Activated naive CD4-positive, alpha-beta T cell (primary cell): ENCODE measurements around the gene SNAPIN.
"Not testable (repeated sequence)": the region's sequence is repeated elsewhere in the genome, so short reads cannot be mapped to it uniquely, and the experiment has no call there.

Experiments used
- DNase-seq, 4 experiments: peaks; one replicate each; lab custom pipeline; 2025; lab: John Stamatoyannopoulos, UW

Gene SNAPIN

DNA sequence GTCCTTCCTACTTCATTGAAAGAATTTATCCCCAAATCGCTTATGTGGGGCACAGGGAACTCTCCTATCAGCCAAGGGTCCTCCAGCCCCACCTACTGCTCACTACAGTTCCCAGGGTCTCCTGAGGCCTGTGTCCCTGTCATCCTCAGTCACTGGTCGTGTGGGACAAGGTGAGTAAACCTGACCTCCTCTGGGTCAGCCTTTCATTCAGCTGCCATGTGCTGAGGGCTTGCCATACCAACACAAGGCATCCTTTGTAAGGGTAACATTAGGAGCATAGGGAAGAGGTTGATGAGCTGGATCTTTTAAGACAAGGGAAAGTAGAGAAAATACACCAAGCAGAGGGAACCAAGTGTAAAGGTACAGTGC is 11.2 kb upstream of the SNAPIN start:
- DNase-seq, result no peak

DNA sequence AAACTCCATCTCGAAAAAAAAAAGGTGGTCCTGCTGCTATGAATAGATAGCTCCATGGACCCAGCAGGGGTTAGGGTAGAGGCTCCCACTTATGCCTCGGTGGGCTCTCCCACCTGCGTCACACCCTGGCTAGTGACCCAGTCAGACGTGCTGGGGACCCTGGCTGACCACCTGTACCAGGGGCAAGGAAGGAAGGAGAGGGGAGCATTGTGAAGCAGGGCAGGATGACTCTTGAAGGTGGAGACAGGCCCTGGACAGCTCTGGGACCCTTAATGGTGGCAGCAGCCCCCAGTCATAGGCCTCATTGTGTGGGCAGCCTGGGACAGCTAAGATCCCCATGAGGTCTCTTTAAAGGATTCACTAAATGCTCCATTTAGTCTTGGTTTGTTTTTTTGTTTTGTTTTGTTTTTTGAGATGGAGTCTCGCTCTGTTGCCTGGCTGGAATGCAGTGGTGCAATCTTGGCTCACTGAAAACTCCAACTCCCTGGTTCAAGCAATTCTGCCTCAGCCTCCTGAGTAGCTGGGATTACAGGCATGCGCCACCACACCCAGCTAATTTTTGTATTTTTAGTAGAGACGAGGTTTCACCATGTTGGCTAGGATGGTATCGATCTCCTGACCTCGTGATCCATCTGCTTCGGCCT is 10.4 kb upstream of the SNAPIN start:
- no peak for DNase-seq

DNA sequence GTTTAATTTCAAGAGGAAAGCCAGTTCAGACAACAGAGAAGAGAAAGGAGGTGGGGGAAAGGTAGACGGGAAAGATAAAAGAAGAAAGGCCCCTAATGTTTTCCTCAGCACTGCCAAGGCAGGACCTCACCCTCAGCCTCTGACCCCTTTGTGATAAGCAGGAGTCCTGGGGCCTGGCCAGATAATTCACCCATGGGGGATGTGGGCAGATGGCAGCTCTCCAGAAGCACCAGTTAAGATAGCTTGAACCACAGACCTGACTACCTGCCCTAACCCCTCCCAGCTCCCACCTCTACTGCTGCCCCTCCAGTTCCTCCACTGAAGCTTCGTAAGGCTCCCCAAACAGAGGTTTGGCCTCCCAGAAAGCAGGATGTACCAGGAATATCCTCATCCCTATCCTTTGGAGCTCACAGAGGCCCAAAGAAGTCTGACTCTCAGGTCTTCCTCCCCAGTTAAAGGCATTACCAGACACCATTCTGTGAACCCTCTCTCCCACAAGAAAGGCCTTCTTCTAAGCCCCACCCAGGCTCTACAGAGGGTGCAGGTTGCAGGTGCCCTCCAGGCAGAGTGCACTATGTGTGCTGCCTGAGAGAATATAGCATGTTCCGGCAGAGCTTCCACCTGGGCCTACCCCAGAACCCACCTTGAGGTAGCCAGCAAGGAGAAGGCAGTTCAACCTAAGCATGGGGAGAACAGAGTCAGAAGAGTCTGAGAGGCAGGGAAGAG is 9.2 kb upstream of the SNAPIN start:
- DNase-seq, result peak in 1 of 4 experiments; percentile 20

DNA sequence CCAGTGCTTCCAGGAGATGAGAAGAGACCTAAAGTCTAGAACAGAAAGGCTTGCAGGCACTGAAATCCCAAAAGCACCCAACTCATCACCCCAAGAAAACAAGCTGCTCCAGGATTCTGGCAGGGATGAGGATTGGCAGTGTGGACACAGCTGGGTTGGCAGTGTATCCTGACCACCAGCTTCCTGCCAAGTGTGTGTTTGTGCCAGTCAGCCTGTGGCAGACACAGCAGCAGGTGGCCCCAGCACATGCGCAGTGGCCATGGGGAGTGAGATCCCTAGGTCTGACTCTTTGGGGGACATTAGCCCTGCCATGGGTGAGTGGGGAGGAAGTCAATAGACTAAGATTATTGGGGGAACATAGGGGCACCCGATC is 8.7 kb upstream of the SNAPIN start:
- DNase-seq, result peak in 1 of 4 experiments; percentile 7

DNA sequence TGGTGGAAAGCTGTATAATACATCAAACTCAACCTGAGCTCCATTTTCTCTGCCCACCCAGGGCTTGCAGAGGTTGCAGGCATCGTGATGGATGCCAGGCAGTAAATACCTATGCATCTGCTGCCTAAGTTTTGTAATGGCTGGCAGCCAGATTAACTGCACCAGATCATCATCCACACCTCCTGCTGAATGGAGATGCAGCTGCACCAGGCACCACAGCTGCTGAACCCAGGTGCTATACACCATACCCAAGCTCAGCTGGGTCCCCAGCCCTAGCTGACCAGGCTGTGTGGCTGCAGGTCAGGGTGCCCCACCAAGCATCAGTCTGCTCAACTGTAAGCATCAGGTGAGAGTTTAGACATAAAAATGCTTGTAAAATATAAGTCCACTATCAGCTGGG is 6.7 kb upstream of the SNAPIN start:
- no peak for DNase-seq

DNA sequence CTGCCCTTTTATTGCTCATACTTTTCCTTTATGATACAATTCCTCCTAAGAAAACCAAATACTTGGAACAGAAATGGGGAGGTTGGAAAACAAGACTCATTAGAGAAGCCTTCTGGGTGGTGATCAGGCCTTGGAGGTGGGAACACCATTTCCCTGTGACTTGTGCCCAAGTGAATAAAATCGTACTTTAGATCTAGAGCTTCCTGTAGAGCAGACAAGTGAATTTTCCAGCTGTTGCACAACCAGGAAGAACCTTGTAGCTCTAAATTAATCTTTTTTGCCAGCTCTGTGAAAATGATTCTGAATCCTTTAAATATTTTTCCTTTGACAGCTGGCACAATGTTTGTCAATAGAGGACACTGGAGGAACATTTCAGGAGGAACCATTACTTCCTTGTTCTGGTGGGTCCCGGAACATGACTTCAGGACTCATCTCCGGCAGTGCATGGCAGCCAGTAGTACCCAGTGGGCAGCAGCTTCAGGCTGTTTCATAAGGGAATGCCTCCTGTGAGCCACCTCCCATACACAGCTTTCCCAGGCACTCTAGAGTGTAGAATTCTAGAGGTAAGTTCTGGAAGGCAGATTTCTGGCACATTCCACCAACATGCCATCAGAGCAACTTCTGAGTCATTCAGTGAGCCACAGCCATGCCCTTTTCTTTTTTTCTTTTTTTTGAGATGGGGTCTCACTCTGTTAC is 5.5 kb upstream of the SNAPIN start:
- DNase-seq, result no peak

DNA sequence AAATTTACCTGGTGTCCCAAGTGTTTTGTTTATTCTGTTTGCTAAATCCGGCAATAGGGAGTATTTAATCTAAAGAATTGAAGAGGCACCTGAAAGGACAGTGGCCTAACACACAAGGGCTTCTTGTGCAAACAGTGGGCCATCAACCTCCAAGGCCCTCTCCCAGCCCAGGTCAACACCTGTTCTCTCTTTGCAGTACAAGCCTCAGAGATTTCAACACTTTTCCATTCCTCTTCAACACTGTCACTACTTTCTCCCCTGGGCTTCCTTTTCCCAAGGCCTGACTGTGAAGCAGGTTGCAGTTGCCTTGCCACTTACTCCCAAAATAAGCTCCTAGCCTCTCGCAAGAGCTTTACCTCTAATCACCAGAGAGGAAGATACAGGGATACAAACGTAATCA is 3.2 kb upstream of the SNAPIN start:
- DNase-seq, result no peak

DNA sequence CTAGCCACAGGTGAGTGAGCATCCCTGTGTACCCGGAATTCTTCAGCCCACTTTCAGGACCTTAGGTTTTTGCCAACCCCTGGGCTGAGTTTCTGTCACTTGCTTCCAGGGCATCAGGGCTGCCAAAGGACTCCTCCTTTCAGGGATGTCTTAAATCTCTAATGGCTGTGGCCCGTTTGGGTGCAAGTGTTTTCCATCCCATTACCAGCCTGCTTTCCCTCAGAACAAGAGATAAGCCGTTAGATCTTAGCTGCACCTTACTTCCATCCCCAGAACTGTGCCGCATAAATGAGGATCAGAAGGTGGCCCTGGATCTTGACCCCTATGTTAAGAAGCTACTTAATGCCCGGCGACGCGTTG is 652 bp downstream of the SNAPIN start:
- DNase-seq, result no peak

DNA sequence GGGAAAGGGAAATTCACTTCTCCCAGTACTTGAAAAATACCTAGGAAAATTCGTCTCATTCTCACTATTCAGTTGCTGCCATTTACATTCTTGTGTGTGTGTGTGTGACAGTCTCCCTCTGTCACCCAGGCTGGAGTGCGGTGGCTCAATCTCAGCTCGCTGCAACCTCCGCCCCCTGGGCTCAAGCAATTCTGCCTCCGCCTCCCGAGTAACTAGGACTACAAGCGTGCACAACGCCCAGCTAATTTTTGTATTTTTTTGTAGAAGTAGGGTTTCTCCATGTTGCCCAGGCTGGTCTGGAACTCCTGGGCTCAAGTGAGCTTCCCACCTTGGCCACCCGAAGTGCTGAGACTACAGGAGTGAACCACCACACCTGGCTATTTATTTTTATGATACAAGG is 1.2 kb downstream of the SNAPIN start:
- no peak for DNase-seq

DNA sequence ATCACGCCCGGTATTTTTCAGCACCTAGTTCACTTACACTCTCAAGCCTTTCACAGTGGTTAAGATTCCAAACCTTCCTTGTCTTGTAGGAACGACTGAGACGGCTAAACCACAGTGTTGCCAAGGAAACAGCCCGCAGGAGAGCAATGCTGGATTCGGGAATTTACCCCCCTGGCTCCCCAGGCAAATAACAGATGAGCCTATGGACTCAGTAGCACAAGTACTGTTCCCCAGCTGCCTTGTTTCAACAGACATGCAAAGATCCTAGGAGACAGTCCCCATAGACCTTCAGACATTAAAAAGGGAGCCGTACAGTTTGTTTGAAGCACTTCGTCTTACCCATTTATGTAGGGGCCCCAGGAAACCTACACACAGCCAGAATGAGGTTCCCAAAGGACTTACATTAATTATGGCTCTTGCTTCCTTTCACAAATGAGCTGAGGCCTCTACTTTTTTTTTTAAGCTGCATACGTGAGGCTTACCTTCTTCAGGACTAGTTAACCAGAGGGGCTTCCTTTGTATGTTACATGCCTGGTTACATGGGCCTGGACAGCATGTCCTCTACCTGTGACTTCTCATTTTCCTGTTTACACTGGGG is 2.7 kb downstream of the SNAPIN start:
- DNase-seq, result no peak

DNA sequence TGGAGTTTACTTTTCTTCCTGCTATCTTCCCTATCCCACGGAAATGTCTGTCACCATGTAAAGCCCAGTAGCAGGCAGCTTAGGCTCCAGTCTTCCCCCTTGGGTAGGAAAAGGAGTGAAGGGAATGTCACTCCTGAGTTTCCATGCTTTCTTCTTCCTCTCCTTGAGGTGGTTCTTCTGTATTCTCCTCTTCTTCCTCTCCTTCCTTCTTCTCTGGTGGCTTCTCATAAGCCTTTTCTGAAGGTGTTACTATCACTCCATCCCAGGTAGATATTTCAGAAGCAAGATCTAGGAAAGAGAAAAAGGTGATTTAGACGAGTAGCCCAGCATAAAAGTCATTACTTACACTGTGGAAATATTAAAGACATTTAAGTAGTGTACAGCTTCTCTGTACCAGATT is 3.8 kb downstream of the SNAPIN start:
- no peak for DNase-seq

DNA sequence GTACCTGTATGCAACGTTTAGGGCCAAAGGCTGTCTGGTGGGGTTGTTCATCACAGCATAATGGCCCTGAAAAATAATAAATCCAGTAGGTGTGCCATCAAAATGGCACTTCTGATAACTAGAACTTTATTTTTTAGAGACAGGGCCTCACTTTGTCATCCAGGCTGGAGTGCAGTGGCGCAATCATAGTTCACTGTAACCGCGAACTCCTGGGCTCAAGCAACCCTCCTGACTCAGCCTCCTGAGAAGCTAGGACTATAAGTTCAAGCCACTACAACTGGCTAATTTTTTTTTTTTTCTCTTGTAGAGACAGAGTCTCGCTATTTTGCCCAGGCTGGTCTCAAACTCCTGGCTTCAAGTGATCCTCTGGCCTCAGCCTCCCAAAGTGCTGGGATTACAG is 4.7 kb downstream of the SNAPIN start:
- no peak for DNase-seq

DNA sequence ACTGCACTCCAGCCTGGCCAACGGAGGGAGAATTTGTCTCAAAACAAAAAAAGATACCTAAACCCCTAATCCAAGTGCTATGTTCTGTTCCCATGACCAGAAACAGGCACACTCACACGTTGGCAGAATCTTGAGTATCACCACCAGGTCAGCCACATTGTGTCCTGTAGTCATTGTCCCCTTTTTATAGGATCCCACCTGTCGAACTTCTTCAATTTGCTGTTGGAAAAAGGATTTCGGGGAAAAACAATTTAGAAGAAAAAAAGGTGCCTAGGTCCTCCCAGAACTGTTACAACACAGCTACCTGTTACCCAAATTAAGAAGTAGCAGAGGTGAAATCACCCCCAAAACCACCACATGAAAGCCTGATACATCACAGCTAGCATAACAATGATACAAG is 8.9 kb downstream of the SNAPIN start:
- DNase-seq, result no peak

DNA sequence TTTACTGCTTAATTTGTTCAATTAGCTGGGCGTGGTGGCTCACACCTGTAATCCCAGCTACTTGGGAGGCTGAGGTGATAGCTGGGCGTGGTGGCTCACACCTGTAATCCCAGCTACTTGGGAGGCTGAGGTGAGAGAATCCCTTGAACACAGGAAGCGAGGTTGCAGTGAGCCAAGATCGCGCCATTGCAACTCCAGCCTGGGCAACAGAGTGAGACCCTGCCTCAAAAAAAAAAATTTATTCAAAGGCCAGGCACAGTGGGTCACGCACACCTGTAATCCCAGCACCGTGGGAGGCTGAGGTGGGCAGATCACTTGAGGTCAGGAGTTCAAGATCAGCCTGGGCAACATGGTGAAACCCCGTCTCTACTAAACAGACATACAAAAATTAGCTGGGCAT is 10.2 kb downstream of the SNAPIN start:
- DNase-seq, result not testable (repeated sequence)

DNA sequence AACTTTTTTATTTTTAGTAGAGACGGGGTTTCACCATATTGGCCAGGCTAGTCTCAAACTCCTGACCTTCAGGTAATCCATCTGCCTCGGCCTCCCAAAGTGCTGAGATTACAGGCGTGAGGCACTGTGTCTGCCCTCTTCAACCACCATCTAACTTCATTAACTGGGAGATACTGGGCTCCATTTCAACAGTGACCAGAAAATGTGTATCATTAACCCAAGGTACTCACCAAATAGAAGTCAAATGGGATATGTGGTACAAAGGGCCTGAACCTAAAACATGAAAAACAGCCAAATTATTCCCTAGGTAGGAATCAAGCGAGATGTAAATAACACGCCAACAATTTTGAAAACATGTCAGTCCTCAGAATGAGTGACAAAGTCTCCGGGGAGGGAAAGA is 11.1 kb downstream of the SNAPIN start:
- DNase-seq, result no peak

DNA sequence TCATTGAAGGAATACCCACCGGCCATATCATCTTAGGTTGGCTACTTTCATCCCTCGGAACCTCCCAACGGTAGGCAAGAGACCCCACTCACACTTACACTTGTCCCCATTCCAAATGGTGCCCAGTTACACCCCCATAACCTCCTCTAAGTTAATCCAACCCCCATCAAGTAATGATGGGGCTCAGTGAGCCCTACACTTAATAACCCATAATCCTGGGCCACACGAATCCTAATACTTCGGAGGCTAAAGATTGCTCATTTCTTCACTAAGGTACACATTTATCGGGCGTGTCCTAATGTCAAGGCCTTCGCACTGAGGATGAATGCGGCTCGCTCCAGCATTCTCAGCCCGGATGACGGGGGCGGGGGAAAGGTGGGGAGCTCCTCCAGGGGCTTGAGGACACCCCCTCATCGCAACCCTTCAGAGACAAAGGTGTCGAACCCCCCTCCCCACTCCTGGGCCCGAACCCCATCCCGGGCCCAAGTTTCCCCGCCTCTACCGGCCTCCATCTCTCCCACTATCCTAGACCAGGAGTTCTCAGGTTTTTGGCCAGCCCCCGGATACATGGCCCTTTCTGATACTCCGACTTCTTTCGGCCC is 11.9 kb downstream of the SNAPIN start:
- DNase-seq, result peak in 2 of 4 experiments; percentile 17 to 34

DNA sequence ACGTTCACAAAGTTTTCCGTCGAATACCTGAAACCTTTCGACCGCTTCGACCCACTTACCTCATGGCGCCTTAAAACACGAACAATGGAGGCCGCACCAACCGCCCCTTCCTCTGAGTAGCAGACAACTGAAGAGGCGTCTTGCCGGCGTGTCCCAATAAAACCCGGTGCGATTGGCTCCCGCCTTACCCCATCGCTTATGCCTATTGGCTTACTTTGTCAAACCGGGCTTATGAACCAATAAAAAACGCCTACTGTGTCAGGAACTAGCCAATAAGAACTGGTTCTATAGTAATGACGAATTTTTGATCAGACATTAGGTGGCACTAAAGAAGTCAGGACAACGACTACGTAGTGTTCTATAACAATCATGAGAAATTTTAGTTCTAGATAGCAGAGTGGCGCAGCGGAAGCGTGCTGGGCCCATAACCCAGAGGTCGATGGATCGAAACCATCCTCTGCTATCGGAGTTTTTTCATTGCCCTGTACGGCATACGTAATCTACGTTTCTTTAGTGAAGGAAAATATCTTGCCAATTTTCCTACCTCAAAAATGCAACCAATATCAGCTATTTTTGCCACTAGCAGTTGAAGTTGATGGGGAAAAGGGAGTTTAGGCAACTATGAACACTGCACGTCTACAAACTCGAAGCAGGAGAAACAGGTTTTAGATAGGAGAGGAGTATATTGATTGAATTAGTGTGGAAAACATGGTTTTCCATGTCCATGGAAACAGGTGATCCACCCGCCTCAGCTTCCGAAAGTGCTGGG is 12.5 kb downstream of the SNAPIN start, which contains the start of gene ILF2:
Gene ILF2, minus strand, starts transcription at position 135 of the 769 bp plus-strand sequence. Its CDS starts 71 bp downstream, at position 64.
- DNase-seq, result peak; percentile 85 to 93 (median 90)

DNA sequence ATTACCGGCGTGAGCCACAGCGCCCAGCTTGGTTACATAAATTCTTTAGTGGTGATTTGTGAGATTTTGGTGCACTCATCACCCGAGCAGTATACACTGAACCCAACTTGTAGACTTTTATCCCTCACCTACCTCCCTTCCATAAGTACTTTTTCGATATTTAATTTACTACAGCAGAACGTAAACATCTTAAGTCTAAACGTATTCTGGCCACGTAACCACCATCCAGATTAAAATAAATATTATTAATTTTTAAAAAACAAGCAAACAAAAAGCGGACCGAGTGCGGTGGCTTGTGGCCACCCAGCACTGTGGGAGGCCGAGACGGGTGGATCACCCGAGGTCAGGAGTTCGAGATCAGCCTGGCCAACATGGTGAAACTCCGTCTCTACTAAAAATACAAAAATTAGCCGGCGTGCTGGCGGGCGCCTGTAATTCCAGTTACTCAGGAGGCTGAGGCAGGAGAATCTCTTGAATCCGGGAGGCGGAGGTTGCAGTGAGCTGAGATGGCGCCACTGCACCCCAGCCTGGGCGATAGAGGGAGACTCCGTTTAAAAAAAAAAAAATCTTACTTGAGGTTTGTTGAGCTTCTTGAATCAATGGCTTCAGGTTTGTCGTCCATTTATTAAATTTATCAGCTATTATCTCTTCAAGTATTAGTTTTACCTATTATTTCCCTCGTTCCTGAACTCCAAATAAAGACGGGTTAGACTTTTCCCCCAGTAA is 13.3 kb downstream of the SNAPIN start:
- peak in 2 of 4 experiments; percentile 12 to 20 for DNase-seq

DNA sequence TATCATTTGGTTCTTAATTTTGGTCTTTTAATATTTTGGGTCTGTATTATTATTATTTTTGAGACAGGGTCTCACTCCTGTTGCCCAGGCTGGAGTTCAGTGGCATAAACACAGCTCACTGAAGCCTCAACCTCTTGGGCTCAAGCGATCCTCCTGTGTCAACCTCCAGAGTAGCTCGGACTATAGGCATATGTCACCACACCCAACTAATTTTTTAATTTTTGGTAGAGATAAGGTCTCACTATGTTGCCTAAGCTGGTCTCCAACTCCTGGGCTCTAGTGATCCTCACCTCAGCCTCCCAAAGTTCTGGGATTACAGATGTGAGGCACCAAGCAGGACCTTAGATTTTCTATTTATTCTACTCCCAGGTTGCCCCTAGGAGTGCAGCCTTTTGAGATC is 15.0 kb downstream of the SNAPIN start:
- no peak for DNase-seq

DNA sequence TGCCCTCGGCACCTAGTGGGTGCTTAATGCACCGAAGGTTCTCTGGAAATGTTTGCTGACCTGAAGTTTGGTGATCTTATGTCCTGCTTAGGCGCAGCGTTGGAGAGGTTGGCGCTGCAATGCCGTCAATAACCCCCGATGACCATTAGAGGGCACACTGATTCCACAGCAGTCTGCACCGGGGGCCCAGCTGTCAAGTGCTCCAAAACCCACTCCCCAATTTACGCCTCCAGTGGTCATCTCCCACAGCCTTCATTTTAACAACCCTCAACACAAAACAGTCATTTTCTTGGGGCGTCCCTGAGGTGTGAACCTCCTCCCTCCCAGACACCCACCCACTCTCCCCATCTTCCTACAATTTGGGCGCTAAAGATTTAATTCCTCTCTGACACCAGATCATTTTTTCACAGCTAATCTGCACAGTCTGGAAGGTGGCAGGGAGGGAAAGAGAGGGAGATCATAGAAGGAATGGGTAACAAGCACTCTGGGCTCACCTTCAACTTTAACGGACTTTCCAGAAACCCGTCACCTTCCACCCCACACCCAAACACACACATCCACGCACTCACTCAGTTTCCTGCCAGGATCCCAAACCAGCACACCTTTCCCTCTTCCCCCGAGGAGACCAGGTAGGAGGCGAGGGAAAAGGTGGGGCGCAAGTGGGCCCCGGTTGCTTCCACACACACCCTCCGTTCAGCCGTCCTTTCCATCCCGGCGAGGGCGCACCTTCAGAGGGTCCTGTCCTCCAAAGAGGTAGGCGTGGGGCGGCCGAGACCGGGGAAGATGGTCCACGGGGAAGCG is 19.4 kb downstream of the SNAPIN start:
- peak in 2 of 4 experiments; percentile 21 to 22 for DNase-seq
